H1 (cell line): Measurements from ENCODE around the gene P3H4. TPM values are rescaled to one million over a fixed set of nuclear protein-coding genes. Genes with fewer than 3 reads are reported as not detected.

ENCODE experiments used
- ASH2L ChIP-seq: fragments of 200-600, 300-600 bp; sonication (generic); IDR thresholded peaks from one replicate; pipeline ENCODE4 v1.7.1; 2017; ENCODE audit warnings: low read length
- BACH1 ChIP-seq: IDR thresholded peaks from 2 replicates; pipeline ENCODE4 v1.6.1; 2012; ENCODE audit warnings: low read length, improper control_type of control experiment
- CEBPB ChIP-seq: IDR thresholded peaks from 2 replicates; pipeline ENCODE4 v1.6.1; 2012; ENCODE audit warnings: low read depth, low read length
- CHD2 ChIP-seq: IDR thresholded peaks from 2 replicates; pipeline ENCODE4 v1.6.1; 2012; ENCODE audit warnings: low read length, improper control_type of control experiment
- GTF2F1 ChIP-seq: IDR thresholded peaks from 2 replicates; pipeline ENCODE4 v1.6.1; 2012; ENCODE audit warnings: low read depth, low read length, improper control_type of control experiment, borderline replicate concordance
- JUND ChIP-seq: IDR thresholded peaks from 2 replicates; pipeline ENCODE4 v1.6.1; 2011; ENCODE audit warnings: mild to moderate bottlenecking, improper control_type of control experiment, low read length
- KDM1A ChIP-seq: fragments of 200-600, 300-600 bp; sonication (generic); IDR thresholded peaks from 2 replicates; pipeline ENCODE4 v1.7.1; 2016; ENCODE audit warnings: mild to moderate bottlenecking, low read length, borderline replicate concordance
- POLR2A ChIP-seq, 2 experiments: IDR thresholded peaks; 1 replicate in 1 of 2; 2 replicates in 1 of 2; pipeline ENCODE4 v1.6.1; 2011; ENCODE audit warnings: low read depth in 2 of 2, low read length in 2 of 2, mild to moderate bottlenecking in 2 of 2; ENCODE audit errors: control extremely low read depth in 1 of 2
- RBBP5 ChIP-seq: IDR thresholded peaks from 2 replicates; pipeline ENCODE4 v1.7.1; 2012; ENCODE audit warnings: low read depth, mild to moderate bottlenecking, inconsistent platforms, low read length, moderate library complexity, borderline replicate concordance
- TCF12 ChIP-seq: IDR thresholded peaks from 2 replicates; pipeline ENCODE4 v1.6.1; 2011; ENCODE audit warnings: low read depth, mild to moderate bottlenecking, low read length
- USF2 ChIP-seq: IDR thresholded peaks from 2 replicates; pipeline ENCODE4 v1.6.1; 2011; ENCODE audit warnings: low read length, improper control_type of control experiment
- polyA plus RNA-seq, 7 experiments: library from polyadenylated mRNA; depleted of rRNA in 3 of 7; stranded (reverse) in 5 of 7; unstranded in 2 of 7; fragments of >200 nt in 5 of 7; fragments of 200-250 nt in 2 of 7; gene quantifications; 1 replicate in 5 of 7; 2 replicates in 1 of 7; 4 replicates in 1 of 7; pipeline versions ENCODE4 v1.2.1 to v1.2.3, GENCODE V29; 2011 to 2013; ENCODE audit warnings: missing spikeins in 2 of 7, mixed read lengths in 2 of 7
- total RNA-seq: library from RNA; stranded (reverse); fragmentation: NEBNext Ultra II Directional; extraction: Animal tissue kit (Norgen Biotek cat#: 25700); gene quantifications from 2 replicates; pipeline ENCODE4 v1.2.1, GENCODE V29; 2021

Gene P3H4
- total and polyA plus RNA-seq, 2 of the 8 experiments (the other 6 are each of a cell fraction or from before 2014, with no cell fraction given), result 23.4 to 26.7 TPM

GRCh38 chr17:41812381-41813151, 817 bp upstream of the P3H4 start, which contains the start of gene FKBP10 (continued):
- TF ChIP-seq POLR2A (IDR thresholded peaks at IDR 0.05; ENCODE audit: control extremely low read depth in 1 of 2, low read depth in 2 of 2, low read length in 2 of 2) (peak in 1 of 2 experiments; percentile 51; a peak in 1 of 3 replicates), USF2 (no peak), JUND (0 out of 2 replicates have a peak, but pooled peaks have one; percentile 22), CEBPB (no peak), CHD2 (peak; percentile 67; the same call in 1 of the 2 replicates), TCF12 (no peak), KDM1A (peak; percentile 68; the same call in 1 of the 2 replicates), RBBP5 (peak; percentile 55; the same call in 1 of the 2 replicates), GTF2F1 (no peak), ASH2L (peak; percentile 71), BACH1 (no peak)
- TF ChIP-seq, all 59 proteins: peak for 23
